Inferior parietal cortex (tissue), 1 donor: Measurements from ENCODE around the gene TTLL8.
"Not testable (repeated sequence)": the region's sequence is repeated elsewhere in the genome, so short reads cannot be mapped to it uniquely, and the experiment has no call there.

Source experiments
- DNase-seq: peaks from one replicate; pipeline ENCODE4 v3.0.0-alpha.2; 2016; ENCODE audit errors: extremely low spot score

Gene TTLL8

DNA sequence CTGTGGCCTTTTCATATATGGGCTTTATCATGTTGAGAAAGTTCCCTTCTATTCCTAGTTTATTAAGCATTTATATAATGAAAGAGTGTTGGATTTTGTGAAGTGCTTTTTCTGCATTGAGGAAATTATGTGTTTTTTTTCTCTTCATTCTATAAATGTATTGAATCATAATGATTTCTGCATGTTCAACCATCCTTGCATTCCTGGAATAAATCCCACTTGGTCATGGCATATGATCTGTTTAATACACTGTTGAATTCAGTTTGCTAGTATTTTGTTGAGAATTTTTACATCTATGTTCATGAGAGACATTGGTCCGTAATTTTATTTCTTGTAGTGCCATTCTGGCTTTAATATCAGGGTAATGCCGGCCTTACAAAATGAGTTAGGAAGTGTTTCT lies 71.8 kb downstream of the TTLL8 start:
- no peak for DNase-seq

DNA sequence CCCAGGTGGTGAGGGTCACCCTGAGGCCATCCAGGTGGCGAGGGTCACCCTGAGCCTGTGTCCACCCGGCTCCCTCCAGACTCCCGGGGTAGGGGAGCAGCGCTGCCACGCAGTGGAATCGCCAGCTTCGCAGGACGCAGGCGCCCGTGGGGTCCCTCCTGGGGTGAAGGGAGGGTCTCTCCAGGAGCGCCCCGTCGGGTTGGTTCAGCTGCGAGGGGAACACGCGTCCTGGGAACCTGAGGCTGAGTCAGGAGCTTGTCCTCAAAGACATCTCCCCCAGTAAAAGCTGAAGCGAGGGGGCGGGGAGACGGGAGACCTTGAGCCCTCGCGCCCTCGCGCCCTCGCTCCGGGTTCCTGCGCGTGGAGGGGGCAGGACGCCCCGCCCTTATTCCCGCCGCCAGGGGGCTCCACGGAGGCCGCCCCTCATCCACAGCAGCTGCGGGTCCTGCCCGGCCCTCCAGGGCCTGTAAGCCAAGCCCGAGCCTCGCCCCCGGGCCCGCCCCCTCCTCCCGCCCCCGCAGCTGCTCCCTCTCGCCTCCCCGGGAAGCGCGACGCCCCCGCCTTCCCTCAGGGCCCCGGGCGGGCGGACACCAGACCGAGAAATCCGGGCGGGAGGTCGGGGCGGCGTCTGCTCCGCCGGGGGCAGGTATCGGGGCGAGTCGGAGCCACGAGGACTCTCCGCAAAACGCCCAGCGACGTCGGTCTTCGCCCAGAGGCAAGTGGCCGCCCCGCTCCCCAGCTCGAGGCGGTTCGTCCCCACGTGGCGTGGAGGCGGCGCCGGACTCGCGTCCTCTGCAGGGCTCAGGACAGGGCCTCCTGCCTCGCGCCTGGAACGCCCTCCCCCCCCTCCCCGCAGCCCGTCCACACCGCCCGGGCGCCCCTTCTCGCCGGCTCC lies 74.7 kb downstream of the TTLL8 start:
- DNase-seq, result no peak

DNA sequence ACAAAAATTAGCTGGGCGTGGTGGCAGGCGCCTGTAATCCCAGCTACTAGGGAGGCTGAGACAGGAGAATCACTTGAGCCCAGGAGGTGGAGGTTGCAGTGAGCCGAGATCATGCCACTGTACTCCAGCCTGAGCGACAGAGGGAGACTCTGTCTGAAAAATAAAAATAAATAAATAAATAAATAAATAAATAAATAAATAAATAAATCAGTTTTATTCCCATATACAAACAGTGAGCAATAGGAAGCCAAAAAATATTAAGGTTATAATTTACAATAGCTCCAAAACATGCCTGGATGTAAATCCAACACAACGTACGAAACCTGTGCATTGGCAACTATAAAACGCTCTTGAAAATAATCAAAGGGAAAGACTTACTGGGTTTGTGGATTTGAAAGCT lies 76.3 kb downstream of the TTLL8 start:
- DNase-seq, result not testable (repeated sequence)

DNA sequence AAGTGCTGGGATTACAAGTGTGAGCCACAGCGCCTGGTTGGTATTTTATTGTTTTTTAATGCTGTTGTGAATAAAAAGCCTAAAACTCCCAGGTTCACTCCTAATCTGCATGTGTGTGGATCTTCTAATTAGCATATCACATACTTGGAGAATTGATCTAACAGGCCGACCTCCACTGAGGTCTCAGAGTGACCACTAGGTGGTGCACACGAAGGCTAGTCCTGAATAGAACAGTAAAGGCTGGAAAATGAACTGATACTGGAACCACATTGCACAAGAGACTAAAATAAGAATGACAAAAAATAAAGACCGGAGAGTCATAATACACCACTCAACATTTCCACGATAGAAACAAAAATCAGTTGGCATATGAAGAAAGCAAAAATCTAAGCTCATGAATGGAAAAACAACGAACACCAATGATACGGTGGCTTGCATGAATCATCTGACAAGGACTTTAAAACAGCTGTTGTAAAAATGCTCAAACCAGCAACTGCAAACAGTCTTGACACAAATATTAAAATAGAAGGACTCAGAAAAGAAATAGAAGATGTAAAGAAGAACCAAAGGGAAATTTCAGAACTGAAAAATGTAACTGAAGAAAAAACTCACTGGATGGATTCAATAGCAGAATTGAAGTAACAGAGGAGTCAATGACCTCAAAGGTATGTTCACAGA lies 78.4 kb downstream of the TTLL8 start:
- no peak for DNase-seq

DNA sequence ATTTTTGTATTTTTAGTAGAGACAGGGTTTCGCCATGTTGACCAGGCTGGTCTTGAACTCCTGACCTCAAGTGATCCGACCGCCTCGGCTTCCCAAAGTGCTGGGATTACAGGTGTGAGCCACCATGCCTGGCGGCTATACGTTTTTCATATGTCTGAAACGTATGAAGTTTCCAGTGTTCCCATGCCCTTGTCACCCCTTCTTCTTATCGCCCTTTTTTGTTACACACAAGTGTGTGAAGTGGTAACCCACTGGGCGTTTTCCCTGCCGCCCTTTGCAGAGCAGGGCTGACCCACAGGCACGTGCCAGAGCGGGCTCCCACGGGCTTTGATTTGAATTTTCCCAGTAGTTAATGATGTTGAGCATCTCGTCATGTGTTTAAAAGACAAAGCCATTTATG lies 80.5 kb downstream of the TTLL8 start:
- no peak for DNase-seq

DNA sequence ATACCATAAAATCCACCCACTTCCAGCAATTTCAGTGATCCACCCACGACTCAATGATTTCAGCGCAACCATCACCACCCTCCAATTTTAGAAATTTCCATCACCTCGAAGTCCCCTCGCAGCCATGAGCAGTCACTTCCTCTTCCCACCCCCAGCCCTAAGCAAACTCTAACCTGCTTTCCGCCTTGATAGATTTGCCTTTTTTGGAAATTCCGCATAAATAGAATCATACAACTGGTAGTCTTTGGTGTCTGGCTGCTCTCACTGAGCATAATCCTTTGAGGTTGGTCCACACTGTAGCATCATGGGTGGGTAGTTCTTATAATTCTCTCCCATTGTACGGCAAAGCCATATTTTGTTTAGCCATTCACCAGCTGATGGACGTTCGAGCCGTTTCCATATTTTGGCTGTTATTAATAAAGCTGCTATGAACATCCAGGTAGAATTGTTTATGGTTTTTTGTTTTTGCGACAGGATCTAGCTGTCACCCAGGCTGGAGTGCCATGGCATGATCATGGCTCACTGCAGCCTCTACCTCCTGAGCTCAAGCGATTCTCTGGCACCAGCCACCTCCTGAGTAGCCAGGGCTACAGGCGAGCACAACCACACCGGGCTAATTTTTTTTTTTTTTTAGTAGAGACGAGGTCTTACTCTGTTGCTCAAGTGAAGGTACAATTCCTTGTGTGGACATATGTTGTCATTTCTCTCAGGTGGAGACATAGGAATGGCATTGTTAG lies 81.5 kb downstream of the TTLL8 start:
- peak; percentile 39 for DNase-seq

DNA sequence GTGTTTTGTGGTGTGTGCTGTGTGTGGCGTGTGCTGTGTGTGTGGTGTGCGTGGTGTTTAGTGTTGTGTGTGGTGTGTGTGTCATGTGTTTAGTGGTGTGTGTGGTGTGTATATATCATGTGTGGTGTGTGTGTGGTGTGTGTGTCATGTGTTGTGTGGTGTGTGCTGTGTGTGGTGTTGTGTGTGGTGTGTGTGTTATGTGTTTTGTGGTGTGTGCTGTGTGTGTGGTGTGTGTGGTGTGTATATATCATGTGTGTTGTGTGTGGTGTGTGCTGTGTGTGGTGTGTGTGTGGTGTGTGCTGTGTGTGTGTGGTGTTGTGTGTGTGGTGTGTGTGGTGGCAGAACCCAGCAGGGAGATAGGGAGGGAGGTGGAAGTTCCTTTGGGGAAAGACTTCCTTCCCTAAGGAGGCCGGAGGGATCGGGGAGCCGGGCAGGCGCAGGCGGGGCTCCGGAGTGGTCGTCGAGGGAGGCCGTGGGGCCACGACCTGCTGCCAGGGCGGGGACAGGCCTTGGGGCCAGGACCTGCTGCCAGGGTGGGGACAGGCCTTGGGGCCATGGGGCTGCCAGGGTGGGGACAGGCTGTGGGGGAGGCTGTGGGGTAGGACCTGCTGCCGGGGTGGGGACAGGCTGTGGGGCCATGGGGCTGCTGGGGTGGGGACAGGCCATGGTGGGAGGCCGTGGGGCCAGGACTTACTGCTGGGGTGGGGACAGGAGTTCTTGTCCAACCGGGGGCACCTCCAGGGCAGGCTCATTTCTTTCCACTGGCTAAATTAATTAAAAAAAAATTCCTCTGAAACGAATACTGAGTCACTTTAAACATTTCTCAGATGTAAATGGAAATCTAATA lies 82.3 kb downstream of the TTLL8 start:
- DNase-seq, result no peak

DNA sequence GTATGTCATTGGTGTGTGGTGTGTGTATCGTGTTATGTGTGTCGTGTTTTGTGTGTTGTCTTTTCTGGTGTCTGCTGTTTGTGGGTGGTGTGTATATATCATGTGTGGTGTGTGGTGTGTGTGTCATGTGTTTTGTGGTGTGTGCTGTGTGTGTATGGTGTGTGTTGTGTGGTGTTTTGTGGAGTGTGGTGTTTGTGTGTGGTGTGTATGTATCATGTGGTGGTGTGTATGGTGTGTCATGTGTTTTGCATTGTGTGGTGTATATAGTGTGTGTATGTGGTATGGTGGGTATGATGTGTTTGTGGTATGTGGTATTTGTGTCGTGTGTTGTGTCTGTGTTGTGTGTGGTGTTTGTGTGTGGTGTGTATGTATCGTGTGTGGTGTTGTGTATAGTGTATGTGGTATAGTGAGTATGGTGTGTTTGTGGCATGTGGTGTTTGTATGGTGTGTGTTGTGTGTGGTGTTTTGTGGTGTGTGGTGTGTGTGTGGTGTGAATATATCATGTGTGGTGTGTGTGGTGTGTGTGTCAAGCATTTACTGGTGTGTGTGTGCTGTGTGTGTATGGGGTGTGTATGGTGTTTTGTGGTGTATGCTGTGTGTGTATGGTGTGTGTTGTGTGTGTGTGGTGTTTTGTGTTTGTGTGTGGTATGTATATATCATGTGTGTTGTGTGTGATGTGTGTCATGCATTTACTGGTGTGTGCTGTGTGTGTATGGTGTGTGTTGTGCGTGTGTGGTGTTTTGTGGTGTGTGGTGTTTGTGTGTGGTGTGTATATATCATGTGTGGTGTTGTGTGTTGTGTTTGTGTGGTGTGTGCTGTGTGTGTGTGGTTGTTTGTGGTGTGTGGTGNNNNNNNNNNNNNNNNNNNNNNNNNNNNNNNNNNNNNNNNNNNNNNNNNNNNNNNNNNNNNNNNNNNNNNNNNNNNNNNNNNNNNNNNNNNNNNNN lies 84.8 kb downstream of the TTLL8 start:
- DNase-seq, result no peak

DNA sequence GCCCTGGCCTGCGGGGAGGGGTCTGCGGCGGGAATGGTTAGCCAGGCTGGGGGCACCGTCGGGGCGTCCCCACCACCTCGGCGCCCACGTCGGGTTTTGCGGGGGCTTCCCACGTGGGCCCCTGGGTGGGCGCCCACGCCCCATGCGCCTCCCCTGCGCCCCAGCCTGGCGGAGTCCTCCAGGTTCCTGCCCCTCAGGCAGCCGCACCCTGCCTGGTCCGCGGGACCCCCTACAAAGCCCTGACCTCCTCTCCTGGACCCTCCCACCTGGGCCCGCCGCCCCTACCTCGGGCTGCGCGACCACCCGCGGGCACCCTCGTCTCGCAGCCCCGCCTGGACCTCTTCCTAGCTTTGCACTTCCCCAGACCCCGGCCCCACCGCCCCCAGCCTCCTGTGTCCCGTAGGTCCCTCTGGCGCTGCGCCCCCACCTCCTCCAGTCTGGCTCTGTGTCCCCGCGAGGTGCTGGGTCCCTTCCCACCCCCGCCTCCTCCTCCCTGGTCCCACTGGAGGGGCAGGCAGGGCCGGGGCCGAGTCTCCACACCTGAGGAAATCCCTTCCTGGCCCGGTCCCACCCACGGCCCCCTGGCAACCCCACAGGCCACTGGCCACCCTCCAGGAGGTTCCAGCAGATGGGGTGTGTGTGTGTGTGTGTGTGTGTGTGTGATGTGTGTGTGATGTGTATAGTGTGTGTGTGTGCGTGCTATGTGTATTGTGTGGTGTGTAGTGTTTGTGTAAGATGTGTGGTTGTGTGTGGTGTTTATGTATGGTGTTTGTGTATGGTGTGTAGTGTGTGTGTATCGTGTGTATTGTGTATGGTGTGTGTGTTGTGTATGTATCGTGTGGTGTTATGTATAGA lies 85.7 kb downstream of the TTLL8 start:
- no peak for DNase-seq

DNA sequence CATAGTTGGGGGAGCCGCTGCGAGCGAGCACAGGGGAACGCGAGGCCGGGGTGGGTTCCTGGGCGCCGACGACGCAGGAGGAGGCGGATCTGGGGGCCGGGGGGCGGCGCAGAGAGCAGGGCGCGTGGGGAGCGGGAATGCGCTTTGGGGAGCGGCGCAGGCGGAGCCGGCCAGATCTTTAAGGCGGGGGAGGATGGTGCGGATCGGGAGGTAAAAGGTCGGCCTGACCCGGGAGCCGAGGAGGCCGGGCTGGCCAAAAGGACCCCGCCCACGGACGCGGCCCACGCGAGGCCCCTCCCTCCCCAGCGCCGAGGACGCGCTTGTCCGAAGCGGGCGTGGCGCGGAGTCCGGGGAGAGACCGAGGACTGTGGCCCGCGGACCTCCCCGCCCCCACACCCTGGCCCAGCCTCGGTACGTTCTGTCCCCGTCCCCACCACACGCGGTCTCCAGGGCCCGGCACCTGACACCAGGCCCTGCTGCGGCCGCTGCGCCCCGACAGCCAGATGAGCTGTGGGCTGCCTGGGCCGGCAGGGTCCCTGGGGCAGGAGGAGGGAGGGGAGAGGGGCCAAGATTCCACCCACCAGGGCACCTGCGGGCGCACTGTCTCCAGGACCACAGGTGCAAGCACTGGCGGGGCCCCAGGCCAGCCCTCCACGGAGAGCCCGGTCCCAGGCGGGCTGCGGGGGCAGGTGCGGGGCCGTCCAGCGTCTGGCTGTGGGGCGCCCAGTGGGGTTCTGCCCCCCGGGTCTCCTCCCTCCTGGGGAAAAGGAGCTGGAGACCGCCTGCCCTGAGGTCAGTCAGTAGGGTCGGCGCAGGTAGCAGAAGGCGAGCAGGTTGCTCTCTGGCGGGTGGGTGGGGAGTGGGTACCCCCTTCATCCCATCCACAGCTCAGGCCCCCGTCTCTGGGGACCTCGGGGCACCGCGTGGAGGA lies 86.6 kb downstream of the TTLL8 start:
- DNase-seq, result peak; percentile 38

DNA sequence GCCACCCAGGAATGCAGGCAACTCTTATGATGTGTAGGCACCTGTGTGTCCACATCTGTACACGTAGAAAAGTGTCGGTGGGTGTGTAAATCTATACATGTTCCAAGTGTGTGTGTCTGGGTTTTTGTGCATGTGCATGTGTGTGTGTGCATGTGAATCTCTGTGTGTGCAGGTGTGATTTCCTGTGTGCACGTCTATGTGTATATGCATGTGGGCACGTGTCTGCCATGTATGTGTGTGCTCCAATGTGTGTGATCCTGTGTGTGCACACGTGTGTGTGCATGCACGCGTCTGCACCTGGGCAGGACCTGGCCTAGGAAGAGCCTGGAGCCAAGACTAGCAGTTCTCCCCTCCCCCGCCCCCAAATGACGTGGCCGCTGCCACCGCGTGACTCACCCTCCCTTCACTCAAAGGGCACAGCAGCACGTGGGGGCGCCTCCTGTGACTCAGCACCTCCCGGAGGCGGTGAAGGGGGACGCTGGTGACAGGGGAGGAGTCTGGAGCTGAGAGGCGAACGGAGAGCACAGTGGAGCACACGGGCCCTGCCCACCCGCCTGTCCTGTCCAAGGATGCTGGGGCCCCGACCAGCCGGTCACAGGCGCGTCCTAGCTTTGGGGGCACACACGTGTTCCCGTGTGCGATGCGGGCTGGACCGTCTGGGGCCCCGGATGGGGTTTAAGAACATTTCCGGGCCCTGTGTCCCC lies 87.4 kb downstream of the TTLL8 start:
- DNase-seq, result peak; percentile 89

DNA sequence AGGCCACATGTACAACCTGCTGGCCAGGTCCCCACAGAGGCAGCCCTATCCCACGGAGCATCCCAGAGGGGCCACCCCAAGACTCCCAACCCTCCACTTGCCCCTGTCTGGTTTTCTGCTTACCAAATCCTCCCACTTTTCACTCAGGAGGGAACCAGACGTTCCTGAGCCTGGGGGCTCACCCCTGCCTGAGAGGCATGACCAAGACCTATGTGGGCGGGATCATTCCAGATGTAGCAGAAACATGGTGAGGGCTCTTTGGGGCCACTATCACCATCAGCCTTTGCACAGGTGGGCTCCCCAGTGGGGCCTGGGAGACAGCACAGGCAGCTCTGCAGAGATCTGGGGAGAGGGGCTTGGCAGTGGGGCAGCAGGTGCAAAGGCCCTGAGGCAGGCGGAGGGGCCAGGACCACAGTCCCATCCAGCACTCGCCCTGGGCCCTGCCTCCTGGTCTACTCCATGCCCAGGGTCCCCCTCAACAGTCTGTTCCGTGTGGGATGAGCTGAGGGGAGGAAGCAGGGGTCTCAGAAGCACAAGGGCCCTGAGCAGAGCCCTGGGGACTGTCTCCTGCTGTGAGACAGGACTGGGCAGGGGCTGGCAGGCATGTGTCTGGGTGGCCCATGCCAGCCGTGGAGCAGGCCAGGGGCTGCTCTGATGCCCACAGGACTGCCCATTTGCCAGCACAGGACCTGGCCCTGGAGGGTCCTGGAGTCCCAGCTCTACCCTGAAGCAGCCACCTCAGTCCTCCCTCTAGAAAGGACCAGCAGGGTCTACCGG lies 88.2 kb downstream of the TTLL8 start:
- DNase-seq, result no peak

DNA sequence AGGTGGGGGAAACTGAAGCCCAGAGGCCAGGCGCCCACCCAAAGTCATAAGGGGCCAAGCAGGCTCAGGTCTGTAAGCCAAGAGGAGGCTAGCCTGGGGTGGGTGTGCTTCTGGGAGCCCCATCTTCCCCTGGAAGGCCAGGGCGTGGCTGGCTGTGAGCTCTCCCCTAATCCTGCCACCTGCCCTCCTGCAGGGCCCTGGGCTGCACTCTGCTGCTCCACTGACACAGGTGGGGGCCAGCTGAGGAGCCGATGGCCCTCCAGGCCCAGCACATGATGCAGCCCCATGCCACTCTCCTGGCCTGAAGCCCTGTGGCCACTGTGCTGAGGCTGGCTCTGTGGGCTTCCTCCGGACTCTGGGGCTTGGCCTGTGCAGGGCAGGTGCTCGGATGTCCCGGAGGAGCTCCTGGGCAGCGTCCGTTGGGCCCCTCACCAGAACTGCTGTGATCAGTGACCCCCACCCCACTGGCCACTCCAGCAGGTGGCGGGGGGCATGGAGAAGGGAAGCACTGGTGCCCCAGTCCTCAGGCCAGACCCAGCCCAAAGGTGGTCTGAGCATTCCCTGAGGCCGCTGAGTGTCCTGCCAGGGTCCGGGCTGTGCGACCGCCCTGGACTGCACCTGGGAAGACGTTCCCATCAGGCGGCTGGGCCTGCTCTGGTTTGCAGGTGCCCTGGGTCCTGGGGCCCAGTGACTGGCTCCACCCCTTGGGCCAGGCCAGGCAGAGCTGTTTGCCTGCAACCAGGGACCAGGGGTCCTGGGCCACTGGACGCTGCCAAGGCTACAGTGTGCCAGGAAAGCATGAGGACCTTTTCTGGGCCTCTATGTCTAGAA lies 89.1 kb downstream of the TTLL8 start:
- no peak for DNase-seq
